ENCODE data around the gene BUD13. TPM values are rescaled to one million over a fixed set of nuclear protein-coding genes. Genes with fewer than 3 reads are reported as not detected.

Gene BUD13
- polyA plus RNA-seq, 1 donor from 2014 or later: 19.1 TPM

DNA sequence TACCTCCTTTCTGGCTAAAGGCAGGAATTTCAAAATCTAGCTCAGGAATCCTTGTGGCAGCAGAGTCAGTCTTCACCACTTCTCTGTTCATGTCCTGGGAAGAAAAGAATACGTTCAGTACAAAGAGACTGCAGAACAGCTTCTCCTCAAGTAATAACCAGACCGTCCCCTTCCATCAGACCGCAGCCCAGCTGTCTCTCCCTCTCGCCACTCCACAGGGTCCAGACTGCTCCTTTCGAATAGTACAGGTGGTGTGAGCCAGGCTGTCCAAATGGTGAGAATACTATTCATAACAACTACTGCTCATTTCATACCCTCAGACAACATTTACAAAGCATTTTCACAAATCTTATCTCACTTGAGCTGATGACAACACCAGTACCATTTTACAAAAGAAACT, 14.2 kb upstream of the BUD13 start:
- Histone ChIP-seq H3K79me2 (replicated peaks; ENCODE audit: insufficient read depth, low read length) (peaks cover 12% of the 10 kb centered on the region), H3K27ac (ENCODE audit: low read length) (peak overlapping the region; percentile 41), H3K9me3 (ENCODE audit: low read length) (no peaks in the 10 kb centered on the region), H3K9me2 (ENCODE audit: insufficient read depth, low read length) (no peaks in the 10 kb centered on the region), H3K9ac (ENCODE audit: low read length) (peak overlapping the region; percentile 82), H3K36me3 (ENCODE audit: insufficient read depth, low read length) (no peaks in the 10 kb centered on the region), H2AFZ (ENCODE audit: low read depth, low read length) (peak overlapping the region; percentile 97), H4K20me1 (ENCODE audit: insufficient read depth) (no peaks in the 10 kb centered on the region), H3F3A (ENCODE audit: insufficient read depth, low read length, poor library complexity, severe bottlenecking) (no peaks in the 10 kb centered on the region), H3K4me2 (ENCODE audit: low read length) (peak overlapping the region; percentile 99), H3K4me3 (ENCODE audit: low read length) (peak overlapping the region; percentile 91), H3K27me3 (ENCODE audit: insufficient read depth, low read depth, low read length) (no peaks in the 10 kb centered on the region)
- no peak for TF ChIP-seq RAD21 (conservative IDR thresholded peaks at IDR 0.05)

DNA sequence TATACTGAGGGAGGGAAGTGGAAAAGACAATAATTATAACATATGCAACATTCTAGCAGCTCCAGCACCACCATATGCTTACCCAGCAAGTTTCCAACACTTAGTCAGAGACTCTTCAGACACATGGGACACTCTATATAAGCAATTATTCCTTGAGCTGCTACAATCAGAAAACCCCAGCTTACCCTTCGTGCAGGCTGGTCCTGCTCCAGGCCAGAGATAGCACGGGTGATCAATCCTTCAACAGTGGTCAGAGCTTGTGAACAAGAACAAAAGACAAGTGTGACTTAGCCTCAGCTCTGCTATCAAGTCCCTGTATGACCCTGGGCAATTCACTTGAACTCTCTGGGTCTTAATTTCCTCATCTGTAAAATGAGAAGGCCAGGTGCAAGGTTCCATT, 13.5 kb upstream of the BUD13 start:
- no peaks in the 10 kb centered on the region for H3F3A ChIP-seq (ENCODE audit: insufficient read depth, low read length, poor library complexity, severe bottlenecking)
- TF ChIP-seq MXI1 (conservative IDR thresholded peaks at IDR 0.05; ENCODE audit: poor library complexity, severe bottlenecking) (no peak), POLR2AphosphoS5 (IDR thresholded peaks at IDR 0.05) (no peak), RAD21 (conservative IDR thresholded peaks at IDR 0.05) (no peak), SMC3 (conservative IDR thresholded peaks at IDR 0.05; ENCODE audit: poor library complexity) (no peak), EP300 (conservative IDR thresholded peaks at IDR 0.05; ENCODE audit: poor library complexity, severe bottlenecking) (no peak), TAF1 (IDR thresholded peaks at IDR 0.05; ENCODE audit: low read depth) (no peak), EZH2 (IDR thresholded peaks at IDR 0.05; ENCODE audit: borderline replicate concordance, insufficient read depth, low read length, poor library complexity, severe bottlenecking) (no peak)
- TF ChIP-seq, protein P1, sequence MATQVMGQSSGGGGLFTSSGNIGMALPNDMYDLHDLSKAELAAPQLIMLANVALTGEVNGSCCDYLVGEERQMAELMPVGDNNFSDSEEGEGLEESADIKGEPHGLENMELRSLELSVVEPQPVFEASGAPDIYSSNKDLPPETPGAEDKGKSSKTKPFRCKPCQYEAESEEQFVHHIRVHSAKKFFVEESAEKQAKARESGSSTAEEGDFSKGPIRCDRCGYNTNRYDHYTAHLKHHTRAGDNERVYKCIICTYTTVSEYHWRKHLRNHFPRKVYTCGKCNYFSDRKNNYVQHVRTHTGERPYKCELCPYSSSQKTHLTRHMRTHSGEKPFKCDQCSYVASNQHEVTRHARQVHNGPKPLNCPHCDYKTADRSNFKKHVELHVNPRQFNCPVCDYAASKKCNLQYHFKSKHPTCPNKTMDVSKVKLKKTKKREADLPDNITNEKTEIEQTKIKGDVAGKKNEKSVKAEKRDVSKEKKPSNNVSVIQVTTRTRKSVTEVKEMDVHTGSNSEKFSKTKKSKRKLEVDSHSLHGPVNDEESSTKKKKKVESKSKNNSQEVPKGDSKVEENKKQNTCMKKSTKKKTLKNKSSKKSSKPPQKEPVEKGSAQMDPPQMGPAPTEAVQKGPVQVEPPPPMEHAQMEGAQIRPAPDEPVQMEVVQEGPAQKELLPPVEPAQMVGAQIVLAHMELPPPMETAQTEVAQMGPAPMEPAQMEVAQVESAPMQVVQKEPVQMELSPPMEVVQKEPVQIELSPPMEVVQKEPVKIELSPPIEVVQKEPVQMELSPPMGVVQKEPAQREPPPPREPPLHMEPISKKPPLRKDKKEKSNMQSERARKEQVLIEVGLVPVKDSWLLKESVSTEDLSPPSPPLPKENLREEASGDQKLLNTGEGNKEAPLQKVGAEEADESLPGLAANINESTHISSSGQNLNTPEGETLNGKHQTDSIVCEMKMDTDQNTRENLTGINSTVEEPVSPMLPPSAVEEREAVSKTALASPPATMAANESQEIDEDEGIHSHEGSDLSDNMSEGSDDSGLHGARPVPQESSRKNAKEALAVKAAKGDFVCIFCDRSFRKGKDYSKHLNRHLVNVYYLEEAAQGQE (IDR thresholded peaks at IDR 0.05; ENCODE audit: borderline replicate concordance): no peak
- TF ChIP-seq, protein P2, sequence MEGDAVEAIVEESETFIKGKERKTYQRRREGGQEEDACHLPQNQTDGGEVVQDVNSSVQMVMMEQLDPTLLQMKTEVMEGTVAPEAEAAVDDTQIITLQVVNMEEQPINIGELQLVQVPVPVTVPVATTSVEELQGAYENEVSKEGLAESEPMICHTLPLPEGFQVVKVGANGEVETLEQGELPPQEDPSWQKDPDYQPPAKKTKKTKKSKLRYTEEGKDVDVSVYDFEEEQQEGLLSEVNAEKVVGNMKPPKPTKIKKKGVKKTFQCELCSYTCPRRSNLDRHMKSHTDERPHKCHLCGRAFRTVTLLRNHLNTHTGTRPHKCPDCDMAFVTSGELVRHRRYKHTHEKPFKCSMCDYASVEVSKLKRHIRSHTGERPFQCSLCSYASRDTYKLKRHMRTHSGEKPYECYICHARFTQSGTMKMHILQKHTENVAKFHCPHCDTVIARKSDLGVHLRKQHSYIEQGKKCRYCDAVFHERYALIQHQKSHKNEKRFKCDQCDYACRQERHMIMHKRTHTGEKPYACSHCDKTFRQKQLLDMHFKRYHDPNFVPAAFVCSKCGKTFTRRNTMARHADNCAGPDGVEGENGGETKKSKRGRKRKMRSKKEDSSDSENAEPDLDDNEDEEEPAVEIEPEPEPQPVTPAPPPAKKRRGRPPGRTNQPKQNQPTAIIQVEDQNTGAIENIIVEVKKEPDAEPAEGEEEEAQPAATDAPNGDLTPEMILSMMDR (IDR thresholded peaks at IDR 0.05; ENCODE audit: poor library complexity, severe bottlenecking): no peak
- H3K36me3 ChIP-seq (ENCODE audit: insufficient read depth, low read length): no peaks in the 10 kb centered on the region
- peaks cover 12% of the 10 kb centered on the region for H3K79me2 ChIP-seq (replicated peaks; ENCODE audit: insufficient read depth, low read length)
- H3K9ac ChIP-seq (ENCODE audit: low read length): no peak overlapping the region
- H3K4me3 ChIP-seq (ENCODE audit: low read length): peak overlapping the region; percentile 91
- no peak overlapping the region for H3K27ac ChIP-seq (ENCODE audit: low read length)
- no peaks in the 10 kb centered on the region for H3K9me2 ChIP-seq (ENCODE audit: insufficient read depth, low read length)
- no peaks in the 10 kb centered on the region for H4K20me1 ChIP-seq (ENCODE audit: insufficient read depth)
- no peaks in the 10 kb centered on the region for H3K27me3 ChIP-seq (ENCODE audit: insufficient read depth, low read depth, low read length)
- no peak overlapping the region for H2AFZ ChIP-seq (ENCODE audit: low read depth, low read length)
- no peaks in the 10 kb centered on the region for H3K9me3 ChIP-seq (ENCODE audit: low read length)
- no peak overlapping the region for H3K4me2 ChIP-seq (ENCODE audit: low read length)

DNA sequence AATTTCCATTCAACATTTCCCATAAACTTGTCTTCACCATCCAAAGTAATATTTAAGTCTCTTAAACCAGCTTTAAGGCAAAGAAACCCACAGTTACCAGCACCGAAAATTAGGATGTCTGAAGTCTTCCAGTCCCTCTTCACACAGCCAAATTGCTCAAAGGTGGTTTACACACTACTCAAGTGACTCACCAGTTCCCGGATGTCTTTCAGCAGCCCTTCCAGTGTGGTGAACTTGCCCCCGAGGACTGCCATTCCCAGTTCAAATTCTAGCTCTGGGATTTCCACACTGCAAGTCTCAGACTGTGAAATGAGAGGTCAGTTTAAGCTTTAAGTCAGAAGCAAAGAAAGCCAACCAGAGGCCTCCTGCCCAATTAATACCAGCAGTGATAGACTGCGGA, 9.9 kb upstream of the BUD13 start:
- Histone ChIP-seq H4K20me1 (ENCODE audit: insufficient read depth) (no peaks in the 10 kb centered on the region), H3K9me2 (ENCODE audit: insufficient read depth, low read length) (no peaks in the 10 kb centered on the region), H3K36me3 (ENCODE audit: insufficient read depth, low read length) (no peaks in the 10 kb centered on the region), H3K9me3 (ENCODE audit: low read length) (no peaks in the 10 kb centered on the region), H3F3A (ENCODE audit: insufficient read depth, low read length, poor library complexity, severe bottlenecking) (no peaks in the 10 kb centered on the region), H3K4me3 (ENCODE audit: low read length) (no peak overlapping the region), H3K79me2 (replicated peaks; ENCODE audit: insufficient read depth, low read length) (peaks cover 12% of the 10 kb centered on the region), H3K27me3 (ENCODE audit: insufficient read depth, low read depth, low read length) (no peaks in the 10 kb centered on the region), H2AFZ (ENCODE audit: low read depth, low read length) (no peak overlapping the region), H3K9ac (ENCODE audit: low read length) (no peak overlapping the region), H3K4me2 (ENCODE audit: low read length) (no peak overlapping the region), H3K27ac (ENCODE audit: low read length) (no peak overlapping the region)
- no peak for TF ChIP-seq RAD21 (conservative IDR thresholded peaks at IDR 0.05)
- no peak for TF ChIP-seq POLR2AphosphoS5 (IDR thresholded peaks at IDR 0.05)
- TF ChIP-seq, protein P1 (IDR thresholded peaks at IDR 0.05; ENCODE audit: borderline replicate concordance): no peak
- TF ChIP-seq EZH2 (IDR thresholded peaks at IDR 0.05; ENCODE audit: borderline replicate concordance, insufficient read depth, low read length, poor library complexity, severe bottlenecking): no peak
- no peak for TF ChIP-seq SMC3 (conservative IDR thresholded peaks at IDR 0.05; ENCODE audit: poor library complexity)
- TF ChIP-seq EP300 (conservative IDR thresholded peaks at IDR 0.05; ENCODE audit: poor library complexity, severe bottlenecking): no peak
- TF ChIP-seq, protein P2 (IDR thresholded peaks at IDR 0.05; ENCODE audit: poor library complexity, severe bottlenecking): no peak
